Right atrium auricular region (tissue), 2 donors: ENCODE measurements around the gene SOWAHC. TPM values are rescaled to one million over a fixed set of nuclear protein-coding genes. Genes with fewer than 3 reads are reported as not detected.
A peak's percentile ranks its signal among the peaks of the same experiment; 100 is the strongest.

Experiments
- DNase-seq: peaks from one replicate; pipeline ENCODE4 v3.0.0-alpha.2; 2019; ENCODE audit warnings: low spot score
- H3K27ac ChIP-seq, 2 donors: fragments of 200-600 bp; sonication (generic); 1 replicate in 1 of 2; 2 replicates in 1 of 2; pipeline ENCODE4 v1.5.1; 2016 to 2019
- H3K27me3 ChIP-seq, 2 donors: fragments of 200-600 bp; sonication (generic); one replicate each; pipeline versions ENCODE4 v1.5.1 to v1.6.0; 2017 to 2019
- H3K36me3 ChIP-seq: fragments of 200-600 bp; sonication (generic); one replicate; pipeline ENCODE4 v1.5.1; 2016
- H3K4me1 ChIP-seq, 2 donors: fragments of 200-600 bp; sonication (generic); one replicate each; pipeline versions ENCODE4 v1.5.1 to v1.6.0; 2017 to 2019
- H3K4me3 ChIP-seq, 2 donors: fragments of 200-600 bp; sonication (generic); 1 replicate in 1 of 2; 2 replicates in 1 of 2; pipeline ENCODE4 v1.5.1; 2017 to 2019; ENCODE audit warnings: mild to moderate bottlenecking in 1 of 2, moderate library complexity in 1 of 2
- H3K9me3 ChIP-seq, 2 donors: fragments of 200-600 bp; sonication (generic); one replicate each; pipeline ENCODE4 v1.5.1; 2019
- CTCF ChIP-seq, 2 donors: fragments of 200-600 bp; sonication (generic); IDR thresholded peaks; one replicate each; pipeline ENCODE4 v1.5.1; 2019; ENCODE audit warnings: antibody characterized with exemption in 2 of 2
- total RNA-seq, 2 donors: library from RNA; depleted of rRNA; stranded (reverse); fragments of >200 nt; gene quantifications; one replicate each; pipeline ENCODE4 v1.1.0, GENCODE V29; 2016

SOWAHC gene
- total RNA-seq, 2 donors from 2014 or later = 3.0 to 5.3 TPM

GRCh38 chr2:109602617-109603188, 11.5 kb upstream of the SOWAHC start:
- no peaks in the 10 kb centered on the region for H3K27me3 ChIP-seq
- H3K9me3 ChIP-seq = no peaks in the 10 kb centered on the region
- TF ChIP-seq CTCF (IDR thresholded peaks at IDR 0.05) = no peak
- no peak overlapping the region for H3K4me3 ChIP-seq
- no peaks in the 10 kb centered on the region for H3K36me3 ChIP-seq
- DNase-seq = no peak
- peaks cover 0 to 15% of the 10 kb centered on the region in 2 donors for H3K4me1 ChIP-seq
- H3K27ac ChIP-seq = no peak overlapping the region

- Histone ChIP-seq H3K9me3 (no peaks in the 10 kb centered on the region), H3K4me1 (peaks cover 0 to 23% of the 10 kb centered on the region in 2 donors), H3K27me3 (no peaks in the 10 kb centered on the region), H3K27ac (no peak overlapping the region), H3K4me3 (no peak overlapping the region), H3K36me3 (no peaks in the 10 kb centered on the region)
- no peak for TF ChIP-seq CTCF (IDR thresholded peaks at IDR 0.05)
- DNase-seq = no peak
Observed at GRCh38 chr2:109604597-109604996, 9.6 kb upstream of the SOWAHC start.

GRCh38 chr2:109607766-109608165, 6.4 kb upstream of the SOWAHC start:
- no peak for TF ChIP-seq CTCF (IDR thresholded peaks at IDR 0.05)
- Histone ChIP-seq H3K27me3 (no peaks in the 10 kb centered on the region), H3K36me3 (no peaks in the 10 kb centered on the region), H3K9me3 (no peaks in the 10 kb centered on the region), H3K4me1 (peaks cover 0 to 39% of the 10 kb centered on the region in 2 donors), H3K4me3 (no peak overlapping the region), H3K27ac (no peak overlapping the region)
- no peak for DNase-seq

- peak overlapping the region; percentile 0 to 3 for H3K4me3 ChIP-seq
- peaks cover 0 to 38% of the 10 kb centered on the region in 2 donors for H3K4me1 ChIP-seq
- H3K27me3 ChIP-seq = no peaks in the 10 kb centered on the region
- no peak for TF ChIP-seq CTCF (IDR thresholded peaks at IDR 0.05)
- no peaks in the 10 kb centered on the region for H3K9me3 ChIP-seq
- no peak for DNase-seq
- no peaks in the 10 kb centered on the region for H3K36me3 ChIP-seq
- peak overlapping the region; percentile 8 to 32 for H3K27ac ChIP-seq
Observed at GRCh38 chr2:109609352-109610024, 4.7 kb upstream of the SOWAHC start.

- Histone ChIP-seq H3K4me1 (peaks cover 0 to 43% of the 10 kb centered on the region in 2 donors), H3K36me3 (no peaks in the 10 kb centered on the region), H3K27ac (no peak overlapping the region), H3K9me3 (no peaks in the 10 kb centered on the region), H3K27me3 (no peaks in the 10 kb centered on the region), H3K4me3 (no peak overlapping the region)
- no peak for DNase-seq
- no peak for TF ChIP-seq CTCF (IDR thresholded peaks at IDR 0.05)
Observed at GRCh38 chr2:109611467-109612095, 2.6 kb upstream of the SOWAHC start.
